Cardiac fibroblast (primary cell): ENCODE results near the gene HOXB6.

Experiments used
- DNase-seq, 2 donors: peaks; one replicate each; pipeline versions ENCODE4 v3.0.0 to v3.0.0-alpha.2; 2010; ENCODE audit warnings: low read depth in 2 of 2
- H3K4me3 ChIP-seq, 2 donors: replicated peaks in 1 of 2; 1 replicate in 1 of 2; 2 replicates in 1 of 2; pipeline ENCODE4 v1.5.1; 2011; ENCODE audit warnings: low read depth in 2 of 2, low read length in 2 of 2, mild to moderate bottlenecking in 2 of 2, moderate library complexity in 1 of 2
- TF ChIP-seq, protein P1 (sequence below): IDR thresholded peaks from one replicate; pipeline ENCODE4 v1.5.1; 2011; ENCODE audit warnings: low read depth, mild to moderate bottlenecking, low read length, inconsistent platforms

HOXB6 gene

DNA sequence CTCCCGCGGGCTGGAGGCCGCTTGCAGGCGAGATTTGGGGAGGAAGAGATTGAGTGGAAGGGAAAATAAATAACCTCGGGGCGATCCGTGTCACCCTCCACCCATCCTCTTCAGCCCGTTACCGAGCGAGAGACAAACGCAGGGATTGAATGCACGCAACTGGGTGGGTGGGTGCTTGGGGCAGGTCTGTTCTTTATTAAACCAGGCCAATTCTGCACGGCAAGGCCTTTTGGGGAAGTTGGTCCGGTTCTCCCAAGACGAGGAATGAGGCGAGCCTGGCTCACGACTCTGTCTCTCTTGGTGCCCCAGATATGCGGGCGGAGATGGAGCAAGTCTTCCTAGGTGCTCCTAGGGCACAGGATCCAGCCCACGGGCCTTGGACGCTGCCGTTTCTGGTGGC lies 6.4 kb upstream of the HOXB6 start:
- DNase-seq: no peak
- peak overlapping the region in 1 of 2 donors; percentile 4 for H3K4me3 ChIP-seq
- TF ChIP-seq, protein P1, sequence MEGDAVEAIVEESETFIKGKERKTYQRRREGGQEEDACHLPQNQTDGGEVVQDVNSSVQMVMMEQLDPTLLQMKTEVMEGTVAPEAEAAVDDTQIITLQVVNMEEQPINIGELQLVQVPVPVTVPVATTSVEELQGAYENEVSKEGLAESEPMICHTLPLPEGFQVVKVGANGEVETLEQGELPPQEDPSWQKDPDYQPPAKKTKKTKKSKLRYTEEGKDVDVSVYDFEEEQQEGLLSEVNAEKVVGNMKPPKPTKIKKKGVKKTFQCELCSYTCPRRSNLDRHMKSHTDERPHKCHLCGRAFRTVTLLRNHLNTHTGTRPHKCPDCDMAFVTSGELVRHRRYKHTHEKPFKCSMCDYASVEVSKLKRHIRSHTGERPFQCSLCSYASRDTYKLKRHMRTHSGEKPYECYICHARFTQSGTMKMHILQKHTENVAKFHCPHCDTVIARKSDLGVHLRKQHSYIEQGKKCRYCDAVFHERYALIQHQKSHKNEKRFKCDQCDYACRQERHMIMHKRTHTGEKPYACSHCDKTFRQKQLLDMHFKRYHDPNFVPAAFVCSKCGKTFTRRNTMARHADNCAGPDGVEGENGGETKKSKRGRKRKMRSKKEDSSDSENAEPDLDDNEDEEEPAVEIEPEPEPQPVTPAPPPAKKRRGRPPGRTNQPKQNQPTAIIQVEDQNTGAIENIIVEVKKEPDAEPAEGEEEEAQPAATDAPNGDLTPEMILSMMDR: no peak

DNA sequence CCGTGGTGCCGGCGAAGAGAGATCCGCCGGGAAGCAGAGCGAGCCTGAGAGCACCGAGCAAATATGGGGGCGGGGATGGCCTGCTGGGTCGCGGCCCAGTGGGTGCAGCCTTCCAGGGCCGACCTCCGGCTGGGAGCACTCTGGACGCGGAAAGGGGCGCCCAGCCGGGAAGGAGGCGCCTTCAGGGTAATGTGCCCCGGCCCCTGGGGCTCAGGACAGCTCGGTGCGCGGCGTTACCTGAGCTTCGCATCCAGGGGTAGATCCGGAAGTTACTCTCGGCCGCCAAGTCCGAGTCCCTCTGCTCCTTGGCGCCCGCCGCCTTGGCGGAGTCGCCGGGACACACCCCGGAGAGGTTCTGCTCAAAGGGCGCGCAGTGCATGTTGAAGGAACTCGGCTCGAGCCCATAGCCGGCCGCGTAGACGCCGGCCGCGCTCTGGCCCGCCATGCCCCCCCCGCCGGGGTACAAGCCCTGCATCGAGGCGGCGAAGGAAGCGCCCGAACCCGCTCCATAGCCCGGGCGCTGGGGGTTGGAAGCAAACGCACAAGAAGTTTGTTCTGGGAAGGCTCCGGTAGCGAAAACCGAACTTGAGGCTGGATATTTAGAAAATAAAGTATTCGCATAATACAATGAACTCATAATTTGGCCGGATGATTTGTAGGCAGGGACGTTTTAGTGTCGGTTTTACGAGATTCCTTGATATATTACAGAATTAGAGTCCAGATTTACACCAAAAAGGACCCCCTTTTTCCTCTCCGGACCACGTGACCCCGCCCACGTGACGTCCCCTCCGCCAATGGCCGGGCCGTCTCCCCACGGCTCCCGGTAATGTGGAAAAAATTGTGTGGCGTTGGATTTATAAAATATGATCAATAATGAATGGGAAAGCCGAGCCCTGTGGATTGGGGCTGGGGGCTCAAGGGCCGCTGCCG lies 5.8 kb upstream of the HOXB6 start, which contains the start of gene HOXB7:
HOXB7 (minus strand) TSS at position 736 of the 930 bp plus-strand sequence; CDS start at position 637, 99 bp downstream.
- TF ChIP-seq, protein P1: no peak
- H3K4me3 ChIP-seq: peak within 1 kb of the TSS in 1 of 2 donors; percentile 21
- DNase-seq: no peak

DNA sequence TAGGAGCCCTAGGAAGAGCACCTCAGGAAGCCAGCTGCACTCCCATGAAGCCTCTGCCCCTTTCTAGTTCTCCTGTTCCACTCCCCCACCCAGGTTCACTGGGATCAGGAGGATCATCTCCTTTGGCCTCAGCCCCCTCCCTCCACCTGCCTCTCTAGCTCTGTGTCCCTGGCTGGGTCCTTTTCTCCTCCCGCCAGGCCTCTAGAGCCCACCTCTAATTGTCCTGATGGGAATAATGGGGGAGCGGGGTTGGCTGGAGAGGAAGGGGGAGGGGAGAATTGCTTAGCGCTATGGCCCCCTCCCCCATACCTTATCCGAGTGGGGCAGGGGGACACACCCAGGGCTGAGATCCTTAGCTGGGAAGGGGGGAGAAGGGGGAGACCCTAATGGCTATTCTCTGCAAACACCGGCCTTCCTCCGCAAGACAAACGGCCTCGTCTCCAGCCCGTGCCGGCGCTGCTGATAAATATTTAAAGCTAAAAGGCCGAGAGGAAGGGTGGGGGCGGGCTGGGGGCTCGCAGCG lies 5.0 kb upstream of the HOXB6 start:
- no peak for DNase-seq
- TF ChIP-seq, protein P1: no peak
- no peak overlapping the region for H3K4me3 ChIP-seq

DNA sequence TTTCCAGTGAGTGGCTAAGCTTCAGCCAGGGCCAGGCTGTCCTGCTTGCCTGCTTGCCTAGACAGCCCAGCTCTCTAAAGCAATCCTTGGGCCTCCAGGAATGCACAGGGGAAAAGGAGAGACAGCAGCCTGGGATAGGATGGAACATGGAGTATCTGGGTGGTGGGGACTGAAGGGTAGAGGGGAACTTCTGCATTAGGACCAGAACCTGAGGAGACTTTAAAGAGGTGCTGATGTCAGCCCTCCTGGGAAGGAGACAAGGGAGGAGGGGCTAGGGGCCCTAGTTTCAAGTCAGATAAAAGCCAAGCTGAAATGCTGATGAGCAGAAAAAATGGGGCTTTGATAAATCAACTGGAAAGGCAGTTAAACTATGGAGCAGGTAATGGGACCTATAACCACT lies 4.2 kb upstream of the HOXB6 start:
- DNase-seq: no peak
- H3K4me3 ChIP-seq: no peak overlapping the region

DNA sequence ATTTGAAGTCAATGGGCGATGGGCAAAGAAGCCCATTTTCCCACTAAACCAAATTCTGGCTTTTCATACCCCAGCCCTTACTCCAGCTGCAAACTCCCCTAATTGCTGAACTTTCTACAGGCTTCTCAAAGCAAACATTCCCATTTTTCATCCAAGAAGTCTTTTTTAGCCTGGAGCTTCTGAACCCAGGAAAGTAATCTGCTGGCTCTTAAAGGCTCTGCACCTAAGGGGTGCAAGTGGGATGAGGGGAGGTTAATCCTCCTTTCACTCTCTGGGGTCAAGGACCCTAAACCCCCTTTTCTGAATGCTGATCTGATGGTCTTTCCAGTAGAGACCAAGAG lies 3.7 kb upstream of the HOXB6 start:
- no peak for DNase-seq
- TF ChIP-seq, protein P1: no peak
- H3K4me3 ChIP-seq: no peak overlapping the region

More for the DNA sequence above, 4.2 kb upstream of the HOXB6 start:
- TF ChIP-seq, protein P1: no peak

DNA sequence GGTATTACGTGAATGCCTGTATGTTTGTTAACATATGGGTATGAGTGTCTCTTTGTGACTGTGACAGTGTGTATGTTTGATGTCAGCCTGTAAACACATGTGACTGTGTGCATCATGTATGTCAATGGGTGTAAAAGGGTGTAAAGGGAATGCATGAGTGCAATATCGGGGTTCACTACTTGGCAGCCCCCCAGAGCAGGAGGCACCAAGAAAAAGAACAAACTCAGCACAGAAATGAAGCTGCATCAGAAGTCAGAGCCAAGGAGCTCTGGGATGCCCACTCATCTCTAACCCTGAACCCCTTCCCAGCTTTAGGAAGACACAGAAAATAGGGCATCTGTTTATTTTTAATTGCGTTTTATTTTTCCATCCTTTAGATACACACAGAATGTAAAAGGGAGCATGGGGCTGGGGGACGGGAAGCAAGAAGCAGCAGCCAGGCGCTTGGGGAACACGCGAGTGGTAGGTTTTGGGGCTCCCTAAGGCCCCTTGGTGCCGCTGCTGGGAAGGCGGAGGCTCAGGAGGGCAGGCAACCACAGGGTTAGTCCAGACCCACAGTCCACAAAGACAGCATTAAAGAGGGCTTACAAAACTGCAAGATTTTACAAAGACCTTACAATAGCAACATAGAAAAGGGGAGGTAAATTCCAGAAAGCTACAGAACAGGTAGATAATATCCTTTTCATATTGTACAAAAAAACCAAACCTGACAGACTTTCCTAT lies 2.3 kb upstream of the HOXB6 start:
- no peak overlapping the region for H3K4me3 ChIP-seq
- no peak for DNase-seq
- TF ChIP-seq, protein P1: no peak
